ENCODE results near the gene CYBA. TPM values are rescaled to one million over a fixed set of nuclear protein-coding genes. Genes with fewer than 3 reads are reported as not detected.

CYBA gene
- total and polyA plus RNA-seq, 2 of the 13 experiments (the other 11 are each of a cell fraction or from before 2014, with no cell fraction given): 196 to 250 TPM

DNA sequence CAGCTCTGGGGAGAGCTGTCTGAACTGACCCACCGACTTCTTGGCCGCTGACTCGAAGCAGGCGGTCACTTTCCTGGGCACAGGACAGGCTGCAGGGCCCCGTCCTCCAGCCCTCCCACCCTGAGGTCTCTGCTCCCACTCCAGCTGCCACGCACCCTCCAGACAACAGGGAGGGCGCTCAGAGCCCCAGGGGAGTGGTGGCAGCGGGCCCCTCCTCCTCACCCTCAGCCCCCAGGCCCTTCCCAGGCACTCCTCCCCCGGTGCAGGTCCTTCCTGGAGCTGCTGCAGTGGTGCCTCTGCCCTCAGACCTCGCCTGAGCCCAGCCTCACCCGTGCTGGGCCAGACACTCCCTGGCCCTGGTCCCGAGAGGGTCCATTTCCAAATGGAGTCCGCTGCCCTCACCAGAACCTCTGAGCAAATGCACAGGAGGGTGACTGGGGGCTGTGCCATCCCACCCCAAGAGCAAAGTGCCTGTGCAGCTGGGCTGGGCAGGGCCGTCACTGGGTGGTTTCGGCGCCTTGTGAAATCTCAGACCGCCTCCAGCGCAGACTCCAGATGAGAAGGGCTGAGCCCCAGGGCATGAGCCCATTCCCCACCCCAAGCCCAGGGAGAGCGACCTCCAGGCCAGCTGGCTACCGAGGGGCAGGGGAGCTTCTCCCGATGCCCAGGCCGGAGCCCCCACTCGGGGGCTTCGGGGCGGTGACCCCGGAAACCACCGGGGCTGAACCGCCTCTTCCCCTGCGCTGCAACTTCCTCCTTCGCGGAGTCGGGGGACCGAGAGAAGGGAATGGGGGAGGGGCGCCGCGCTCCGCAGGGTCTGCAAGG lies 717 bp downstream of the CYBA start (continued):
- TF ChIP-seq, protein P1, sequence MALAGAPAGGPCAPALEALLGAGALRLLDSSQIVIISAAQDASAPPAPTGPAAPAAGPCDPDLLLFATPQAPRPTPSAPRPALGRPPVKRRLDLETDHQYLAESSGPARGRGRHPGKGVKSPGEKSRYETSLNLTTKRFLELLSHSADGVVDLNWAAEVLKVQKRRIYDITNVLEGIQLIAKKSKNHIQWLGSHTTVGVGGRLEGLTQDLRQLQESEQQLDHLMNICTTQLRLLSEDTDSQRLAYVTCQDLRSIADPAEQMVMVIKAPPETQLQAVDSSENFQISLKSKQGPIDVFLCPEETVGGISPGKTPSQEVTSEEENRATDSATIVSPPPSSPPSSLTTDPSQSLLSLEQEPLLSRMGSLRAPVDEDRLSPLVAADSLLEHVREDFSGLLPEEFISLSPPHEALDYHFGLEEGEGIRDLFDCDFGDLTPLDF (CRISPR knock-in tag; IDR thresholded peaks at IDR 0.05): no peak
- TF ChIP-seq ZNF670 (CRISPR knock-in tag; IDR thresholded peaks at IDR 0.05; ENCODE audit: borderline replicate concordance) (no peak), ZNF543 (CRISPR knock-in tag; IDR thresholded peaks at IDR 0.05) (peak; percentile 85), TBX3 (IDR thresholded peaks at IDR 0.05; ENCODE audit: borderline replicate concordance) (no peak), ZNF709 (CRISPR knock-in tag; IDR thresholded peaks at IDR 0.05) (no peak; the same call in 1 of the 2 replicates), SIN3B (IDR thresholded peaks at IDR 0.05; ENCODE audit: low read length) (no peak), SMARCC2 (IDR thresholded peaks at IDR 0.05) (no peak), IKZF1 (IDR thresholded peaks at IDR 0.05) (no peak), MAFK (conservative IDR thresholded peaks at IDR 0.05 in 1 of 2, IDR thresholded peaks at IDR 0.05 in 1 of 2; ENCODE audit: low read length in 2 of 2) (no peak), HNRNPH1 (optimal IDR thresholded peaks at IDR 0.05; ENCODE audit: low read depth, low read length) (no peak), PCBP2 (optimal IDR thresholded peaks at IDR 0.05; ENCODE audit: low read depth, low read length, poor library complexity, severe bottlenecking) (no peak), POLR2AphosphoS2 (IDR thresholded peaks at IDR 0.05; ENCODE audit: low read depth, low read length) (no peak), TEAD2 (CRISPR knock-in tag; IDR thresholded peaks at IDR 0.05) (no peak), NFIC (IDR thresholded peaks at IDR 0.05; ENCODE audit: low read length) (no peak), KDM5B (CRISPR knock-in tag; IDR thresholded peaks at IDR 0.05; ENCODE audit: borderline replicate concordance) (no peak; the same call in 1 of the 2 replicates), ZBTB3 (CRISPR knock-in tag; IDR thresholded peaks at IDR 0.05; ENCODE audit: borderline replicate concordance, low read depth) (peak; percentile 78; the same call in 1 of the 2 replicates), SMAD9 (CRISPR knock-in tag; IDR thresholded peaks at IDR 0.05) (no peak), ZSCAN5A (CRISPR knock-in tag; IDR thresholded peaks at IDR 0.05; ENCODE audit: borderline replicate concordance) (no peak), ZNF761 (CRISPR knock-in tag; conservative IDR thresholded peaks at IDR 0.05) (no peak), ZNF546 (CRISPR knock-in tag; conservative IDR thresholded peaks at IDR 0.05) (no peak)
- TF ChIP-seq, protein P2, sequence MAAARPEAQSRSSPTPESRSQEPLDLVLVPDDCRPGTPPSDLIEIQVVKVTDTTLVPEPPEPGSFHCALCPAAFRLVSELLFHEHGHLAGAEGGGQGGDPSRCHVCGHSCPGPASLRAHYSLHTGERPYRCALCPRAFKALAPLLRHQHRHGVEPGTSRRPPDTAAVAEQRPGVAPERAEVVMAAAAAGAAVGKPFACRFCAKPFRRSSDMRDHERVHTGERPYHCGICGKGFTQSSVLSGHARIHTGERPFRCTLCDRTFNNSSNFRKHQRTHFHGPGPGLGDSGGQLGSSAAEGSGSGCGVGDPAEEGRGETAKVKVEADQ (CRISPR knock-in tag; IDR thresholded peaks at IDR 0.05; ENCODE audit: borderline replicate concordance): no peak
- TF ChIP-seq, protein P3, sequence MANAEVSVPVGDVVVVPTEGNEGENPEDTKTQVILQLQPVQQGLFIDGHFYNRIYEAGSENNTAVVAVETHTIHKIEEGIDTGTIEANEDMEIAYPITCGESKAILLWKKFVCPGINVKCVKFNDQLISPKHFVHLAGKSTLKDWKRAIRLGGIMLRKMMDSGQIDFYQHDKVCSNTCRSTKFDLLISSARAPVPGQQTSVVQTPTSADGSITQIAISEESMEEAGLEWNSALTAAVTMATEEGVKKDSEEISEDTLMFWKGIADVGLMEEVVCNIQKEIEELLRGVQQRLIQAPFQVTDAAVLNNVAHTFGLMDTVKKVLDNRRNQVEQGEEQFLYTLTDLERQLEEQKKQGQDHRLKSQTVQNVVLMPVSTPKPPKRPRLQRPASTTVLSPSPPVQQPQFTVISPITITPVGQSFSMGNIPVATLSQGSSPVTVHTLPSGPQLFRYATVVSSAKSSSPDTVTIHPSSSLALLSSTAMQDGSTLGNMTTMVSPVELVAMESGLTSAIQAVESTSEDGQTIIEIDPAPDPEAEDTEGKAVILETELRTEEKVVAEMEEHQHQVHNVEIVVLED (CRISPR knock-in tag; IDR thresholded peaks at IDR 0.05; ENCODE audit: borderline replicate concordance): no peak
- TF ChIP-seq, protein P4, sequence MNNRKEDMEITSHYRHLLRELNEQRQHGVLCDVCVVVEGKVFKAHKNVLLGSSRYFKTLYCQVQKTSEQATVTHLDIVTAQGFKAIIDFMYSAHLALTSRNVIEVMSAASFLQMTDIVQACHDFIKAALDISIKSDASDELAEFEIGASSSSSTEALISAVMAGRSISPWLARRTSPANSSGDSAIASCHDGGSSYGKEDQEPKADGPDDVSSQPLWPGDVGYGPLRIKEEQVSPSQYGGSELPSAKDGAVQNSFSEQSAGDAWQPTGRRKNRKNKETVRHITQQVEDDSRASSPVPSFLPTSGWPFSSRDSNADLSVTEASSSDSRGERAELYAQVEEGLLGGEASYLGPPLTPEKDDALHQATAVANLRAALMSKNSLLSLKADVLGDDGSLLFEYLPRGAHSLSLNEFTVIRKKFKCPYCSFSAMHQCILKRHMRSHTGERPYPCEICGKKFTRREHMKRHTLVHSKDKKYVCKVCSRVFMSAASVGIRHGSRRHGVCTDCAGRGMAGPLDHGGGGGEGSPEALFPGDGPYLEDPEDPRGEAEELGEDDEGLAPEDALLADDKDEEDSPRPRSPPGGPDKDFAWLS (CRISPR knock-in tag; IDR thresholded peaks at IDR 0.05; ENCODE audit: borderline replicate concordance): no peak
